GM18505 (cell line): ENCODE measurements around the gene NLRP5.

ENCODE experiments used
- ATAC-seq: cut with Tn5 transposase; IDR thresholded peaks from one replicate; pipeline ENCODE4 v1.9.1; 2021; ENCODE audit not compliant: unreplicated experiment
- POLR2A ChIP-seq: IDR thresholded peaks from 4 replicates; pipeline ENCODE4 v1.6.1; 2011; ENCODE audit warnings: borderline replicate concordance; ENCODE audit not compliant: insufficient read depth, insufficient read length; ENCODE audit errors: extremely low read depth

The NLRP5 gene

DNA sequence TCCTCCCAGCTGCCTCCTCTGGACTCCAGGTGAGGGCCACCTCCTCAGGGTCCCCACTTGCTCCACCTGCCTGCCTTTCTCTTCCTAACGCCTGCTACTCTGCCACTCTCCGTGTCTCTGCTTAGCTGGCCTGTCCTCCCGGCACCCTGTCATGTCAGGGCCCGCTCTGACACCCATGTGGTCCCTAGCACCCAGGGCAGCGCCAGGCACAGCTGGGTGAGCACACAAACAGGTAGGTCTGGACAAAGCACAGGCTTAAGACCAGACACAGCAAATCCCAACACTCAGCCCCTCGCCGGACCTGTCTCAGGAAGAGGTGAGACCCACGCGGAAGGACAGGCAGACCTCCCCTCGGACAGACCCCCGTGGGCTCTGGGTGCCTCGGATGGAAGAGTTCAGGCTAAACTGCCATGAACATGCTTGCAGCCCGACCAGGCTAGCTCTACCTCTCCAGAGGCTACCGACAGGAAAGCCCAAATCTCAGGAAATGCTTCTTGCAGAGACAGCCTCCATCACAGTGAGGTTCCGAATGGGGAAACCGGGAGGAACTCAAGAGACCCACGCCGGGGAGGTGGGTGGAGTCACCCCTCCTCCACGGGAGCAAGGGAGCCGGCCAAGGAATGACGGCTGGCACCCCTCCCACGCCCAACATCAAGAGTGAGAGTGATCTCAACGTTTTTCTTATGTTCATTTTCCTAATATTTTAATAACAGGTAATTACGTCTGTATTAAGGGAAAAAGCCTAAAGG, 122.0 kb downstream of the NLRP5 start:
- ATAC-seq = no peak
- no peak for TF ChIP-seq POLR2A

DNA sequence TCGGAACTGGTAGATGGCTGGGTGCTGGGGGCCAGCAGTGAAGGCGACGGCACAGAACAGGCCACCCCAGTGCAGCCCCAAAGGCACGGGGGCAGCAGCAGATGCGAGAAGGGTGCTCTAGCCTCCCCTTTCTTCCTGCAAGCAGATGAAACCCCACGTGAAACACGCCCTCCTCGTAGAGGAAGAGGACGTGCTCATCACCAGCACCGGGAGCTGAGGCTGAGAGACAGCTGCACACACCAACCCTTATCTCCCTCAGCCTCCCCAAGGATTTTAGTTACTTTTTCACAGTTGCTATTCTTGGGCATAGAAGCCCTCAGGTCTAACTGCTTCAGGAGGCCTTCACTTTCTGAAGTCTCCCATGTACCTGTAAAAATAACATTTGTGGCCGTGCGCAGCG, 122.7 kb downstream of the NLRP5 start:
- TF ChIP-seq POLR2A = no peak
- ATAC-seq = no peak

DNA sequence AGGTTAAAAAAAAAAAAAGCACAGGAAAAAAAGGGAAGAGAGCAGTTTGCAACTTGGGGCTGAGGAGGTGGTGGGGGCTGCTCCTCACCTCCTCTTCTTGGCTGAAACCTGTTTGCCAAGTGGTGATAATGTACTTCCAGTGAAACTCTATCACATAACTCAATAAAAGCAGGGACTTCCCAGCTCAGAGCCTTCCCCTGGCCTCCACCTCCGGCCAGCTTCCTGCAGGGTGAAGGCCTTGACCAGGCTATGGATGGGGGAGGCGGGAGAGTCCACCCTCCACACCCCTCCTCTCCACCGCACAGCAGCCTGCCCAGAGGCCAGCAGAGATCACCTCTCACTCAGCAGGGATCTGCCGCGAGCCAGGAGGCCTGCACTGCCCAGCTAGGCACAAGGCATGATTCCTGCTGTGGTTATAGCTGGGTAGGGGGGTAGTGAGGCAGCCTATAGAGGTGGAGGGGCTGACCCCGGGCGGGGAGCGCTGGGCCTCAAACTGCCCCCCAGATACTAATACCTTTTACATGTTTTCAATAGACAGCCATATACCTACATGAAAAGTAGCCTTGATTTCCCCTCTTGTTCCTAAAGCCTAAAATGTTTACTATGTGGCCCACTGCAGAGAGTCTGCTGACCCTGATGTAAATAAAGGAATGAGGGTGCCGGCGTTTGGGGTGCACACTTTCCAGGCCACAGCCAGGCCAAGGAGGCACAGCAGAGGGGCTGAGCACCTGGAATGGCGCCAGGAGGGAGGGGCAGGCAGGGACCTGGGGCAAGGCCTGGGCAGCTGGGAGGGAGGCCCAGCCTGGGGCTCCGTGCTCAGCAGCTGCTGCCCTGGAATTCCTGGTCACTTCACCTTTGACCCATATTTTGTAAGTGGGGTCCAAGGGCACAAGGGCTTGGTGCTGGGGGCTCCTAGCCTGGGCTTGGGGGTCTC, 124.2 kb downstream of the NLRP5 start:
- TF ChIP-seq POLR2A = no peak
- ATAC-seq = no peak
